ENCODE results near the gene ABCG8. TPM values are rescaled to one million over a fixed set of nuclear protein-coding genes. Genes with fewer than 3 reads are reported as not detected.

ABCG8 gene
- total and polyA plus RNA-seq, 2 experiments from 2014 or later: 4.7 to 6.5 TPM

DNA sequence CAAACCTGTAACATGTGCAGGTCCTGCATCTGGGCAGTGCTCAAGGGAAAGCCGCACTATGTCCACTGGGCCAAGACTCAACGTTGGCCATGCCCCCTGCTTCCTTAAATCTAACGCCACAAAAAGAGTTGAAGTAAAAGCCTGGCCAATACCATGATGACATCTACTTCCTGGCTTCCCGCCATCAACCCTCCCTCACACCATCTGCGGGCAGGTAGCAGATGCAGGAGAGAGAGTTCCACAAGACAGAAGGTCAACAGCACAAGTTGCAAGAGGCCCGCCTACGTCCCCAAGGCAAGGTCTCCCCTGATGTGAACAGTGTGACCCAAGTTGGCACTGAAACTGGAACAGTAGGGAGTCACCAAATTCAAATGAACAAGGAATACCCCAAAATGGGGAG, 48.4 kb downstream of the ABCG8 start:
- Histone ChIP-seq H3K4me2 (no peak overlapping the region), H3K9me3 (ENCODE audit: low read depth) (no peaks in the 10 kb centered on the region), H3K27ac (no peak overlapping the region), H3K36me3 (replicated peaks; ENCODE audit: insufficient read depth, low read depth) (no peaks in the 10 kb centered on the region), H3K9me2 (replicated peaks; ENCODE audit: insufficient read depth) (no peaks in the 10 kb centered on the region), H3K27me3 (no peaks in the 10 kb centered on the region), H3K4me3 (no peak overlapping the region), H3K79me2 (no peaks in the 10 kb centered on the region), H3K4me1 (ENCODE audit: insufficient read depth) (peaks cover under 1% of the 10 kb centered on the region), H2AFZ (no peak overlapping the region), H4K20me1 (ENCODE audit: insufficient read depth, poor library complexity, severe bottlenecking) (no peaks in the 10 kb centered on the region)
- DNase-seq (ENCODE audit: low spot score): no peak
- 97% methylated on average over 7 of the region's 7 CpGs for WGBS (ENCODE audit: low lambda C conversion rate, missing lambda C conversion rate)
- no peak for TF ChIP-seq EZH2phosphoT487 (IDR thresholded peaks at IDR 0.05; ENCODE audit: low read depth, severe bottlenecking, unreplicated experiment)
- no peak for TF ChIP-seq EZH2 (IDR thresholded peaks at IDR 0.05; ENCODE audit: borderline replicate concordance)
- TF ChIP-seq, protein P1, sequence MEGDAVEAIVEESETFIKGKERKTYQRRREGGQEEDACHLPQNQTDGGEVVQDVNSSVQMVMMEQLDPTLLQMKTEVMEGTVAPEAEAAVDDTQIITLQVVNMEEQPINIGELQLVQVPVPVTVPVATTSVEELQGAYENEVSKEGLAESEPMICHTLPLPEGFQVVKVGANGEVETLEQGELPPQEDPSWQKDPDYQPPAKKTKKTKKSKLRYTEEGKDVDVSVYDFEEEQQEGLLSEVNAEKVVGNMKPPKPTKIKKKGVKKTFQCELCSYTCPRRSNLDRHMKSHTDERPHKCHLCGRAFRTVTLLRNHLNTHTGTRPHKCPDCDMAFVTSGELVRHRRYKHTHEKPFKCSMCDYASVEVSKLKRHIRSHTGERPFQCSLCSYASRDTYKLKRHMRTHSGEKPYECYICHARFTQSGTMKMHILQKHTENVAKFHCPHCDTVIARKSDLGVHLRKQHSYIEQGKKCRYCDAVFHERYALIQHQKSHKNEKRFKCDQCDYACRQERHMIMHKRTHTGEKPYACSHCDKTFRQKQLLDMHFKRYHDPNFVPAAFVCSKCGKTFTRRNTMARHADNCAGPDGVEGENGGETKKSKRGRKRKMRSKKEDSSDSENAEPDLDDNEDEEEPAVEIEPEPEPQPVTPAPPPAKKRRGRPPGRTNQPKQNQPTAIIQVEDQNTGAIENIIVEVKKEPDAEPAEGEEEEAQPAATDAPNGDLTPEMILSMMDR (IDR thresholded peaks at IDR 0.05; ENCODE audit: poor library complexity): no peak

DNA sequence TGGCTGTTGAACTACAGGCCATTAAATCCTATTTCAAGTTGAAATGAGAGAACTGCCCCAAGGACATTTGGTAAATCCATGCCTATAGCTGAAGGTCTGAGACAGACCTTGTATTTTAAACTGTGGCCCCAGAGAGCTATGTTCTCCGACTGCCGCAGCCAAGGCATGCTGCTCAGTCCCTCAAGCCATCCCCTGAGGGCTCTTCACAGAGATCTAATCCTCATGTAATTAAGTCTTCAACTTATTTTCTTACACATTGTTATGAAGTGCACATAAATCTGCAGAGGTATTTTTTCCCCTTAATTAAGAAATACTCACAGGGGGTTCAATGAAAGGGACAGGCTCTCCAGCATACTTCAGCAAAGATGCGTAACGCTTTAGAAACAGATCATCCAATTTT, 50.6 kb downstream of the ABCG8 start:
- Histone ChIP-seq H3K9me3 (ENCODE audit: low read depth) (no peaks in the 10 kb centered on the region), H3K36me3 (replicated peaks; ENCODE audit: insufficient read depth, low read depth) (peaks cover 3% of the 10 kb centered on the region), H2AFZ (no peak overlapping the region), H3K4me1 (ENCODE audit: insufficient read depth) (no peaks in the 10 kb centered on the region), H3K27me3 (no peaks in the 10 kb centered on the region), H3K79me2 (no peaks in the 10 kb centered on the region), H3K9me2 (replicated peaks; ENCODE audit: insufficient read depth) (no peaks in the 10 kb centered on the region), H4K20me1 (ENCODE audit: insufficient read depth, poor library complexity, severe bottlenecking) (no peaks in the 10 kb centered on the region), H3K27ac (no peak overlapping the region), H3K4me2 (no peak overlapping the region), H3K4me3 (no peak overlapping the region)
- 93% methylated on average over 4 of the region's 4 CpGs for WGBS (ENCODE audit: low lambda C conversion rate, missing lambda C conversion rate)
- DNase-seq (ENCODE audit: low spot score): no peak
- TF ChIP-seq EZH2 (IDR thresholded peaks at IDR 0.05; ENCODE audit: borderline replicate concordance): no peak

- Histone ChIP-seq H3K4me2 (no peak overlapping the region), H3K9me3 (ENCODE audit: low read depth) (no peaks in the 10 kb centered on the region), H3K27ac (no peak overlapping the region), H4K20me1 (ENCODE audit: insufficient read depth, poor library complexity, severe bottlenecking) (no peaks in the 10 kb centered on the region), H3K9me2 (replicated peaks; ENCODE audit: insufficient read depth) (no peaks in the 10 kb centered on the region), H3K4me3 (no peak overlapping the region), H3K27me3 (no peaks in the 10 kb centered on the region), H3K36me3 (replicated peaks; ENCODE audit: insufficient read depth, low read depth) (peaks cover 3% of the 10 kb centered on the region), H3K79me2 (no peaks in the 10 kb centered on the region), H3K4me1 (ENCODE audit: insufficient read depth) (no peaks in the 10 kb centered on the region), H2AFZ (no peak overlapping the region)
- DNase-seq (ENCODE audit: low spot score): no peak
- WGBS (ENCODE audit: low lambda C conversion rate, missing lambda C conversion rate): 82% methylated on average over 4 of the region's 4 CpGs
- TF ChIP-seq EZH2 (IDR thresholded peaks at IDR 0.05; ENCODE audit: borderline replicate concordance) (no peak), EZH2phosphoT487 (IDR thresholded peaks at IDR 0.05; ENCODE audit: low read depth, severe bottlenecking, unreplicated experiment) (no peak)
- TF ChIP-seq, protein P1 (IDR thresholded peaks at IDR 0.05; ENCODE audit: poor library complexity): no peak
These were observed 52.1 kb downstream of the ABCG8 start for GRCh38 chr2:43890855-43891254.

DNA sequence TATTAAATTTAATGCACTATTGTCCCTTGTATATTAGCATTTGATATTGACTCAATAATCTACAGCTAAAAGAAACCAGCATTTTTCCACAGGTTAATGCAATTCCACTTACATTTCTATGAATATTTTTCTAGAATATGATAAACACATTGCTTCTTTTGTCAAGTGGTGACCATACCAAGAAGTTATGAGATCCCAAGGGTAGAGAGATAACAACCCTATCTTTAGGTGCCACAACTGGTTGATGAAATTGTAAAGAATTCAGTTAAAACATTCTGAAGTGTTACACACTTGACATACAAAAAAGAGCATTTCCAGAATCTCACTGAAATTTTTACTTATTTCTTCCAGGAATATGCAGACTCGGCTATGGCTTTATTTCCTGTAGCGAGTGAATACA, 56.0 kb downstream of the ABCG8 start:
- no peaks in the 10 kb centered on the region for H3K27me3 ChIP-seq
- no peaks in the 10 kb centered on the region for H3K79me2 ChIP-seq
- H3K9me3 ChIP-seq (ENCODE audit: low read depth): no peaks in the 10 kb centered on the region
- H2AFZ ChIP-seq: no peak overlapping the region
- peaks cover 3% of the 10 kb centered on the region for H3K36me3 ChIP-seq (replicated peaks; ENCODE audit: insufficient read depth, low read depth)
- TF ChIP-seq EZH2 (IDR thresholded peaks at IDR 0.05; ENCODE audit: borderline replicate concordance) (no peak), EZH2phosphoT487 (IDR thresholded peaks at IDR 0.05; ENCODE audit: low read depth, severe bottlenecking, unreplicated experiment) (no peak)
- TF ChIP-seq, protein P1 (IDR thresholded peaks at IDR 0.05; ENCODE audit: poor library complexity): no peak
- no peak overlapping the region for H3K4me2 ChIP-seq
- H3K27ac ChIP-seq: no peak overlapping the region
- DNase-seq (ENCODE audit: low spot score): no peak
- H3K4me3 ChIP-seq: no peak overlapping the region
- 98% methylated on average over 2 of the region's 2 CpGs for WGBS (ENCODE audit: low lambda C conversion rate, missing lambda C conversion rate)
- H4K20me1 ChIP-seq (ENCODE audit: insufficient read depth, poor library complexity, severe bottlenecking): no peaks in the 10 kb centered on the region
- no peaks in the 10 kb centered on the region for H3K9me2 ChIP-seq (replicated peaks; ENCODE audit: insufficient read depth)
- no peaks in the 10 kb centered on the region for H3K4me1 ChIP-seq (ENCODE audit: insufficient read depth)

Measured in hepatocyte (in vitro differentiated cells).